PC-3 (cell line): Measurements from ENCODE around the gene PFN1. TPM values are rescaled to one million over a fixed set of nuclear protein-coding genes. Genes with fewer than 3 reads are reported as not detected.

ENCODE experiments used
- ATAC-seq: fragments of 200-7000 bp; cut with Tn5 transposase; 2 replicates; pipeline ENCODE4 v1.9.1; 2020; ENCODE audit warnings: mild to moderate bottlenecking, moderate library complexity
- BruUV-seq: library from RNA; stranded (reverse); fragments of 400-500 nt; replicated peaks from 2 replicates; lab custom pipeline; 2021; lab: Mats Ljungman, UMichigan
- CTCF ChIA-PET: fragments of 300-600 bp; sonication (Branson Sonifier 250); formaldehyde crosslinking; loops from one replicate; lab custom pipeline; 2022; ENCODE audit warnings: antibody characterized with exemption; lab: Charles Lee
- POLR2A ChIA-PET: fragments of 300-600 bp; sonication (Branson Sonifier 250); formaldehyde crosslinking; loops from one replicate; lab custom pipeline; 2022; ENCODE audit warnings: antibody characterized with exemption; ENCODE audit not compliant: unreplicated experiment; lab: Charles Lee
- DNase-seq: peaks from one replicate; pipeline ENCODE4 v3.0.0-alpha.2; 2015
- H2AFZ ChIP-seq: fragments of 300-600 bp; sonication (generic); 2 replicates; pipeline ENCODE4 v1.6.0; 2016; ENCODE audit warnings: antibody characterized with exemption, low read length
- H3F3A ChIP-seq: fragments of 300-600 bp; sonication (generic); one replicate; pipeline ENCODE4 v1.6.0; 2017; ENCODE audit warnings: antibody characterized with exemption, low read length, control low read depth, mild to moderate bottlenecking; ENCODE audit not compliant: unreplicated experiment
- H3K27ac ChIP-seq: fragments of 300-600 bp; sonication (generic); 2 replicates; pipeline ENCODE4 v1.5.1; 2016; ENCODE audit warnings: mild to moderate bottlenecking, low read length
- H3K27me3 ChIP-seq: fragments of 300-600 bp; sonication (generic); 2 replicates; pipeline ENCODE4 v1.6.1; 2016; ENCODE audit warnings: low read length, mixed read lengths
- H3K36me3 ChIP-seq: fragments of 300-600 bp; sonication (generic); 2 replicates; pipeline ENCODE4 v1.6.1; 2016; ENCODE audit warnings: low read depth, mixed run types, low read length, mixed read lengths
- H3K4me1 ChIP-seq: fragments of 300-600 bp; sonication (generic); 2 replicates; pipeline ENCODE4 v1.5.1; 2016; ENCODE audit warnings: low read length; ENCODE audit not compliant: insufficient read depth
- H3K4me2 ChIP-seq: fragments of 300-600 bp; sonication (generic); 2 replicates; pipeline ENCODE4 v1.6.0; 2016; ENCODE audit warnings: low read length
- H3K4me3 ChIP-seq: fragments of 300-600 bp; sonication (generic); 2 replicates; pipeline ENCODE4 v1.5.1; 2016; ENCODE audit warnings: mild to moderate bottlenecking, low read length, mixed read lengths
- H3K79me2 ChIP-seq: fragments of 300-600 bp; sonication (generic); 2 replicates; pipeline ENCODE4 v1.6.1; 2017; ENCODE audit warnings: low read length, mixed read lengths
- H3K9ac ChIP-seq: fragments of 300-600 bp; sonication (generic); 2 replicates; pipeline ENCODE4 v1.6.0; 2016; ENCODE audit warnings: mild to moderate bottlenecking, low read length
- H3K9me2 ChIP-seq: fragments of 300-600 bp; sonication (generic); replicated peaks from 2 replicates; pipeline ENCODE4 v1.6.1; 2016; ENCODE audit warnings: mixed run types, low read length, mixed read lengths
- H3K9me3 ChIP-seq: fragments of 300-600 bp; sonication (generic); 2 replicates; pipeline ENCODE4 v1.6.1; 2016; ENCODE audit warnings: low read length, mixed read lengths
- H4K20me1 ChIP-seq: fragments of 300-600 bp; sonication (generic); 2 replicates; pipeline ENCODE4 v1.6.1; 2016; ENCODE audit warnings: low read length, mixed read lengths
- CTCF ChIP-seq: fragments of 300-600 bp; sonication (generic); conservative IDR thresholded peaks from 2 replicates; pipeline ENCODE4 v1.5.1; 2017; ENCODE audit warnings: antibody characterized with exemption, low read depth, mild to moderate bottlenecking, low read length
- EZH2 ChIP-seq: fragments of 300-600 bp; sonication (generic); IDR thresholded peaks from one replicate; pipeline ENCODE4 v1.6.1; 2017; ENCODE audit warnings: antibody characterized with exemption, mild to moderate bottlenecking, low read length; ENCODE audit not compliant: unreplicated experiment
- EZH2phosphoT487 ChIP-seq: fragments of 300-600 bp; sonication (generic); IDR thresholded peaks from 2 replicates; pipeline ENCODE4 v1.6.1; 2018; ENCODE audit warnings: mild to moderate bottlenecking, antibody characterized with exemption, low read length, borderline replicate concordance
- intact Hi-C: fragments of 100-400 bp; cut with micrococcal nuclease; formaldehyde crosslinking; loops from 2 replicates; pipeline ENCODE4 v1.9.0; 2023
- total RNA-seq: library from RNA; depleted of rRNA; stranded (reverse); fragments of >200 nt; gene quantifications from 2 replicates; pipeline ENCODE4 v1.2.3, GENCODE V29; 2014

Gene PFN1
- total RNA-seq, 1 experiment from 2014 or later: 1,914 TPM

- Histone ChIP-seq H4K20me1 (no peaks in the 10 kb centered on the region), H3K36me3 (no peaks in the 10 kb centered on the region; the same call in 1 of the 2 replicates), H3K27ac (no peak overlapping the region), H3K27me3 (no peaks in the 10 kb centered on the region), H2AFZ (no peak overlapping the region), H3K4me1 (peaks cover 10% of the 10 kb centered on the region), H3K79me2 (no peaks in the 10 kb centered on the region), H3F3A (no peaks in the 10 kb centered on the region), H3K4me2 (no peak overlapping the region), H3K9ac (no peak overlapping the region), H3K9me3 (no peaks in the 10 kb centered on the region), H3K9me2 (no peaks in the 10 kb centered on the region), H3K4me3 (no peak overlapping the region)
- ATAC-seq (no peak), DNase-seq (no peak)
- CTCF ChIA-PET: no interaction called here
- POLR2A ChIA-PET: no interaction called here
- TF ChIP-seq EZH2: no peak
- TF ChIP-seq EZH2phosphoT487: no peak
- TF ChIP-seq CTCF: no peak
- BruUV-seq: no TSS peak
- intact Hi-C loops: no loop called here
Measured at GRCh38 chr17:4900231-4901107, 47.9 kb downstream of the PFN1 start.

- ATAC-seq (no peak), DNase-seq (no peak)
- Histone ChIP-seq H2AFZ (no peak within 1 kb of the TSS), H3K4me2 (no peak within 1 kb of the TSS), H3K27me3 (no peaks in the 10 kb centered on the region), H4K20me1 (no peaks in the 10 kb centered on the region), H3K4me3 (no peak within 1 kb of the TSS), H3K4me1 (peaks cover 10% of the 10 kb centered on the region), H3K27ac (no peak within 1 kb of the TSS), H3K9me2 (no peaks in the 10 kb centered on the region), H3F3A (no peaks in the 10 kb centered on the region), H3K9me3 (no peaks in the 10 kb centered on the region), H3K79me2 (no peaks in the 10 kb centered on the region), H3K9ac (no peak within 1 kb of the TSS), H3K36me3 (no peaks in the 10 kb centered on the region; the same call in 1 of the 2 replicates)
- CTCF ChIA-PET: no interaction called here
- intact Hi-C loops: no loop called here
- POLR2A ChIA-PET: no interaction called here
- no TSS peak for BruUV-seq
- TF ChIP-seq EZH2: no peak
- no peak for TF ChIP-seq CTCF
- no peak for TF ChIP-seq EZH2phosphoT487
Measured at GRCh38 chr17:4899341-4900230, 48.7 kb downstream of the PFN1 start, which contains the start of gene C17orf107. Gene C17orf107 (plus strand): TSS chr17:4899536. CDS start chr17:4899763, 227 bp downstream.
